Muscle layer of duodenum (tissue), 2 donors: ENCODE data around the gene ZDHHC22.
A peak's percentile ranks its signal among the peaks of the same experiment; 100 is the strongest.

Experiments used
- H3K27ac ChIP-seq: one replicate; pipeline ENCODE4 v1.7.0; 2013; ENCODE audit warnings: mild to moderate bottlenecking, low read length
- H3K27me3 ChIP-seq: one replicate; pipeline ENCODE4 v1.7.0; 2013; ENCODE audit warnings: low read depth, mild to moderate bottlenecking, control low read depth, low read length
- H3K36me3 ChIP-seq, 2 donors: one replicate each; pipeline ENCODE4 v1.7.0; 2013; ENCODE audit warnings: low read length in 2 of 2, control low read depth in 1 of 2, mild to moderate bottlenecking in 1 of 2; ENCODE audit not compliant: insufficient read depth in 2 of 2, control insufficient read depth in 1 of 2
- H3K4me1 ChIP-seq, 2 donors: one replicate each; pipeline ENCODE4 v1.7.0; 2013; ENCODE audit warnings: low read length in 2 of 2, mild to moderate bottlenecking in 2 of 2, control low read depth in 1 of 2, moderate library complexity in 1 of 2; ENCODE audit not compliant: insufficient read depth in 2 of 2, control insufficient read depth in 1 of 2
- H3K4me3 ChIP-seq, 2 donors: one replicate each; pipeline ENCODE4 v1.7.0; 2013; ENCODE audit warnings: low read length in 2 of 2, low read depth in 1 of 2, mild to moderate bottlenecking in 1 of 2
- H3K9me3 ChIP-seq, 2 donors: one replicate each; pipeline ENCODE4 v1.7.0; 2013; ENCODE audit warnings: low read length in 2 of 2, control low read depth in 1 of 2, mild to moderate bottlenecking in 1 of 2; ENCODE audit not compliant: control insufficient read depth in 1 of 2
- donor health status: healthy.

The ZDHHC22 gene

GRCh38 chr14:77098529-77099353 lies 42.9 kb downstream of the ZDHHC22 start:
- H3K36me3 ChIP-seq, result peaks cover 0 to 5% of the 10 kb centered on the region in 2 donors
- H3K4me1 ChIP-seq, result peaks cover 8 to 58% of the 10 kb centered on the region in 2 donors
- H3K27me3 ChIP-seq, result no peaks in the 10 kb centered on the region
- peak overlapping the region; percentile 91 to 92 for H3K4me3 ChIP-seq
- H3K27ac ChIP-seq, result peak overlapping the region; percentile 98
- H3K9me3 ChIP-seq, result no peaks in the 10 kb centered on the region

GRCh38 chr14:77097700-77098528 lies 43.7 kb downstream of the ZDHHC22 start, which contains the start of gene CIPC:
Gene CIPC (plus strand): TSS chr14:77098258. CDS start chr14:77105709, 7,451 bp downstream.
- H3K9me3 ChIP-seq, result no peaks in the 10 kb centered on the region
- H3K36me3 ChIP-seq, result peaks cover 0 to 5% of the 10 kb centered on the region in 2 donors
- H3K4me1 ChIP-seq, result peaks cover 8 to 52% of the 10 kb centered on the region in 2 donors
- peak within 1 kb of the TSS; percentile 98 for H3K27ac ChIP-seq
- H3K4me3 ChIP-seq, result peak within 1 kb of the TSS; percentile 91 to 92
- H3K27me3 ChIP-seq, result no peaks in the 10 kb centered on the region

- Histone ChIP-seq H3K4me1 (peaks cover 8 to 44% of the 10 kb centered on the region in 2 donors), H3K9me3 (no peaks in the 10 kb centered on the region), H3K4me3 (peak overlapping the region; percentile 72 to 92), H3K27ac (peak overlapping the region; percentile 95), H3K27me3 (no peaks in the 10 kb centered on the region), H3K36me3 (peaks cover 0 to 5% of the 10 kb centered on the region in 2 donors)
Measured at GRCh38 chr14:77097006-77097699, 44.4 kb downstream of the ZDHHC22 start.

- H3K27me3 ChIP-seq, result no peaks in the 10 kb centered on the region
- no peak overlapping the region for H3K27ac ChIP-seq
- H3K4me1 ChIP-seq, result peaks cover 8 to 25% of the 10 kb centered on the region in 2 donors
- H3K4me3 ChIP-seq, result no peak overlapping the region
- peaks cover 0 to 5% of the 10 kb centered on the region in 2 donors for H3K36me3 ChIP-seq
- peaks cover 5 to 9% of the 10 kb centered on the region in 2 donors for H3K9me3 ChIP-seq
Measured at GRCh38 chr14:77094672-77095284, 46.8 kb downstream of the ZDHHC22 start.

GRCh38 chr14:77092676-77093075 lies 48.9 kb downstream of the ZDHHC22 start:
- Histone ChIP-seq H3K27ac (no peak overlapping the region), H3K27me3 (no peaks in the 10 kb centered on the region), H3K36me3 (peaks cover 0 to 5% of the 10 kb centered on the region in 2 donors), H3K4me3 (no peak overlapping the region), H3K4me1 (peaks cover 0 to 9% of the 10 kb centered on the region in 2 donors), H3K9me3 (peaks cover 5 to 9% of the 10 kb centered on the region in 2 donors)

GRCh38 chr14:77091518-77091917 lies 50.1 kb downstream of the ZDHHC22 start:
- H3K4me1 ChIP-seq, result peaks cover 0 to 4% of the 10 kb centered on the region in 2 donors
- H3K27me3 ChIP-seq, result no peaks in the 10 kb centered on the region
- H3K4me3 ChIP-seq, result no peak overlapping the region
- H3K9me3 ChIP-seq, result peaks cover 5 to 9% of the 10 kb centered on the region in 2 donors
- no peaks in the 10 kb centered on the region for H3K36me3 ChIP-seq
- no peak overlapping the region for H3K27ac ChIP-seq

- Histone ChIP-seq H3K27ac (no peak overlapping the region), H3K27me3 (no peaks in the 10 kb centered on the region), H3K9me3 (peaks cover 5 to 9% of the 10 kb centered on the region in 2 donors), H3K4me3 (no peak overlapping the region), H3K4me1 (no peaks in the 10 kb centered on the region), H3K36me3 (no peaks in the 10 kb centered on the region)
Measured at GRCh38 chr14:77088645-77089044, 52.9 kb downstream of the ZDHHC22 start.

GRCh38 chr14:77088219-77088618 lies 53.4 kb downstream of the ZDHHC22 start:
- H3K36me3 ChIP-seq, result no peaks in the 10 kb centered on the region
- no peak overlapping the region for H3K27ac ChIP-seq
- no peak overlapping the region for H3K4me3 ChIP-seq

GRCh38 chr14:77087631-77088030 lies 54.0 kb downstream of the ZDHHC22 start:
- Histone ChIP-seq H3K4me1 (no peaks in the 10 kb centered on the region), H3K27me3 (no peaks in the 10 kb centered on the region), H3K27ac (no peak overlapping the region), H3K4me3 (no peak overlapping the region), H3K9me3 (peaks cover 5 to 9% of the 10 kb centered on the region in 2 donors), H3K36me3 (no peaks in the 10 kb centered on the region)

More at GRCh38 chr14:77088219-77088618, 53.4 kb downstream of the ZDHHC22 start:
- no peaks in the 10 kb centered on the region for H3K27me3 ChIP-seq
- no peaks in the 10 kb centered on the region for H3K4me1 ChIP-seq
- H3K9me3 ChIP-seq, result peaks cover 5 to 9% of the 10 kb centered on the region in 2 donors

- Histone ChIP-seq H3K27me3 (no peaks in the 10 kb centered on the region), H3K9me3 (peaks cover 5 to 9% of the 10 kb centered on the region in 2 donors), H3K27ac (no peak overlapping the region), H3K4me3 (no peak overlapping the region), H3K4me1 (no peaks in the 10 kb centered on the region), H3K36me3 (no peaks in the 10 kb centered on the region)
Measured at GRCh38 chr14:77086951-77087350, 54.6 kb downstream of the ZDHHC22 start.
